K562 treated with DMSO at 1 percent for 4 hours (cell line): ENCODE measurements around the gene DNTTIP2. TPM values are rescaled to one million over a fixed set of nuclear protein-coding genes. Genes with fewer than 3 reads are reported as not detected.

Source experiments
- total RNA-seq: library from RNA; unstranded; fragments of 300-600 nt; gene quantifications from 2 replicates; pipeline ENCODE4 v1.2.3, GENCODE V29; 2022; ENCODE audit not compliant: insufficient read depth

DNTTIP2 gene, protein sequence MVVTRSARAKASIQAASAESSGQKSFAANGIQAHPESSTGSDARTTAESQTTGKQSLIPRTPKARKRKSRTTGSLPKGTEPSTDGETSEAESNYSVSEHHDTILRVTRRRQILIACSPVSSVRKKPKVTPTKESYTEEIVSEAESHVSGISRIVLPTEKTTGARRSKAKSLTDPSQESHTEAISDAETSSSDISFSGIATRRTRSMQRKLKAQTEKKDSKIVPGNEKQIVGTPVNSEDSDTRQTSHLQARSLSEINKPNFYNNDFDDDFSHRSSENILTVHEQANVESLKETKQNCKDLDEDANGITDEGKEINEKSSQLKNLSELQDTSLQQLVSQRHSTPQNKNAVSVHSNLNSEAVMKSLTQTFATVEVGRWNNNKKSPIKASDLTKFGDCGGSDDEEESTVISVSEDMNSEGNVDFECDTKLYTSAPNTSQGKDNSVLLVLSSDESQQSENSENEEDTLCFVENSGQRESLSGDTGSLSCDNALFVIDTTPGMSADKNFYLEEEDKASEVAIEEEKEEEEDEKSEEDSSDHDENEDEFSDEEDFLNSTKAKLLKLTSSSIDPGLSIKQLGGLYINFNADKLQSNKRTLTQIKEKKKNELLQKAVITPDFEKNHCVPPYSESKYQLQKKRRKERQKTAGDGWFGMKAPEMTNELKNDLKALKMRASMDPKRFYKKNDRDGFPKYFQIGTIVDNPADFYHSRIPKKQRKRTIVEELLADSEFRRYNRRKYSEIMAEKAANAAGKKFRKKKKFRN
- 17.5 and 23.5 TPM in 2 replicates for total RNA-seq

DNA sequence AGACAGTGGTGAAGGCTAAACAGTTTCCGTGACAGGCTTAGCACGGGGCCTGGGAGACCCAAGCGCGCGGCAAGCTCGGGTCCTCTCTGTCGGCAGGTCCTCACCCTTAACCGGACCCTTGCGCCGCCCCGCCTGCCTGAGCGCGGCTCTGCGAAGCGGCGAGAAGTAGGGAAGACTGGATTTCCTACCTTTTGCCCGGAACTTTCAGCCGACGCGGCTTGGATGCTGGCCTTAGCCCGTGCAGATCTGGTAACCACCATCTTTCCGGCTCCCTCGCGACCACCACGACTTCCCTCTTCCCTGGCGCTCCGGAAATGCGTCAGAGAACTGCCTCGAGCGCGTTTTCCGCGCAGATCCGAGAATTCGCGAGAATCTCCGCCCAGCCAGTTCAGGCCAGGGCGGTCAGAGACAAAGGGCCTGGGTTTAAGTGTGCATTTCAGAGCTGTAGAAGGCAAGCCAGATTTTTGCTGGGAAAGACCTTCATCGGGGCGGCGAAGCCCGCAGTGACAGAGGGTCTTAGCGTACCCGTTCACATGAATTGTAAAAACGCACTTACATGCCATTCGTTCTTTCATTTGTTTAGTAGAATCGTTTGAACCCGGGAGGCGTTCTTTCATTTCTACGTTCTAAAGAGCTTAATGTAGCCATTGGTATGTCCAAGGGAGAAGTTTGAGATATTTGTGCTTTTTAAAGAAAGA, at the start of gene DNTTIP2:
Gene DNTTIP2 (minus strand): TSS at position 318 of the 698 bp plus-strand sequence. CDS start 58 bp downstream, at position 260.

DNA sequence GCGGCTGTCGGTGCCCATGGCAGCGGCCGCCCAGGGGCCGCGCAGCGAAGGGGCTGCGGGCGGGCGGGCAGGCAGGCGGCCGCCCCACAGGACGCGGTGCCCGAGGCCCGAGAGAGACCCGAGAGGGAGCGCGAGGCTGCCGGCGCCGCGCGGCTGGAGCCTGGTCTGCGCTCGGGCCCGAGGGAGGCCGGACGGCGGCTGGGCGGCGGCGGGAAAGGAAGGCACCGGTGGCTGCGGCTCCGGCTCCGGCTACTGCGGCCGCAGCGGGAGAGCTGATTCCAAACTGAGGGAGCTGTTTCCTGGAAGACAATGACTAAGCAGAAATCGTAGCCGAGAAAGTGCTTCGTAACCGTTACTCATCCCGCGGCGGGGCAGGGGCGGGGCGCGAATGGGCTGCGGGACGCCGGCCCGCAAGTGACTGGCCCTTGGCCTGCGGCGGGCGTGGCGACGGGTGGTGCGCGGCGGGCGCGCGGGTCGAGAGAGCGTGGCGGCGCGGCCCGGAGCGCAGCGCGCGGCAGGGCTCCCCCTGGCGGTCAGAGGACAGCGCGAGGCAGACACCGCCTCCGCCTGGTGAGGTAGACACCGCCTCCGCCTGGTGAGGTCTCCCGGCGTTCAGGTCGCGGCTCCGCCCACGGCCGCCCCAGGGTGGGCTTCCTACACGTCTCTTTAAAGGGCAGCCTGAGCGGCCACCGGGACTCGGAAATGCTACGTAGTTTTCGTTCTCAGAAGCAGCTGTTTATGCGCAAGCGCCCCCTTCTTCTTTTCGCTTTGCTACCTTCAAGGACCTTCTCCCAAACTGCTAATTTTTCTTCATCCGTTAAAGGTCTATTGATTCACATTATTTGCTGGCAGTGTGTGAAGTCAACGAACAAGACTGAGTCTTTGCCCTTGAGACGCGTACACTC, 30.4 kb upstream of the DNTTIP2 start, which contains the start of gene GCLM:
Gene GCLM (minus strand): TSS at position 285 of the 905 bp plus-strand sequence. CDS start 267 bp downstream, at position 18.

Other genes starting within 250 kb of the DNTTIP2 start
- gene BCAR3, start 197.4 kb downstream of the DNTTIP2 start, total RNA-seq, result 0.25 TPM in 1 of 2 replicates, not detected in the other
- 28.4 and 31.7 TPM in 2 replicates for gene GCLM, start 30.2 kb upstream of the DNTTIP2 start, total RNA-seq
- gene ABCA4, start 241.9 kb upstream of the DNTTIP2 start, total RNA-seq, result 0.25 and 0.74 TPM in 2 replicates